GM13976 (cell line): ENCODE measurements around the gene RAB10.

Experiments used
- DNase-seq: peaks from one replicate; pipeline ENCODE4 v3.0.0; 2012; ENCODE audit warnings: low spot score
- in situ Hi-C: fragments of 300-500 bp; cut with MboI; formaldehyde crosslinking; loops from one replicate; pipeline ENCODE4 v1.12.0; 2022; ENCODE audit warnings: low sequenced_read_pairs, mixed read lengths, inconsistent platforms; ENCODE audit not compliant: unreplicated experiment
- TF ChIP-seq, protein P1 (sequence below): IDR thresholded peaks from 2 replicates; pipeline ENCODE4 v1.5.1; 2012; ENCODE audit warnings: borderline replicate concordance, mild to moderate bottlenecking; ENCODE audit not compliant: insufficient read depth; ENCODE audit errors: extremely low read depth, missing control alignments, control extremely low read depth

The RAB10 gene

DNA sequence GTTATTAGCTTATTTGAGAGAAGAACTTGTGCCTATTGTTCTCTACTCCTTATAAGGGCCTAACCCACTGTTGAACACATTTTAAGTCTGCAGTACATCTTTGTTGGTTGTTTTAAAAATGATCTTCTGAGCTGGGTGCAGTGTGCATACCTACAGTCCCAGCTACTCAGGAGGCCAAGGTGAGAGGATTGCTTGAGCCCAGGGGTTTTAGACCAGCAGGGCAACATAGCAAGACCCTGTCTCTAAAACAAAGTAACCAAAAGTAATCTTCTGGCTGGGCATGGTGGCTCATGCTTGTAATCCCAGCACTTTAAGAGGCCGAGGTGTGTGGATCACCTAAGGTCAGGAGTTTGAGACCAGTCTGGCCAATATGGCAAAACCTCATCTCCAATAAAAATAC, 25.8 kb upstream of the RAB10 start:
- TF ChIP-seq, protein P1, sequence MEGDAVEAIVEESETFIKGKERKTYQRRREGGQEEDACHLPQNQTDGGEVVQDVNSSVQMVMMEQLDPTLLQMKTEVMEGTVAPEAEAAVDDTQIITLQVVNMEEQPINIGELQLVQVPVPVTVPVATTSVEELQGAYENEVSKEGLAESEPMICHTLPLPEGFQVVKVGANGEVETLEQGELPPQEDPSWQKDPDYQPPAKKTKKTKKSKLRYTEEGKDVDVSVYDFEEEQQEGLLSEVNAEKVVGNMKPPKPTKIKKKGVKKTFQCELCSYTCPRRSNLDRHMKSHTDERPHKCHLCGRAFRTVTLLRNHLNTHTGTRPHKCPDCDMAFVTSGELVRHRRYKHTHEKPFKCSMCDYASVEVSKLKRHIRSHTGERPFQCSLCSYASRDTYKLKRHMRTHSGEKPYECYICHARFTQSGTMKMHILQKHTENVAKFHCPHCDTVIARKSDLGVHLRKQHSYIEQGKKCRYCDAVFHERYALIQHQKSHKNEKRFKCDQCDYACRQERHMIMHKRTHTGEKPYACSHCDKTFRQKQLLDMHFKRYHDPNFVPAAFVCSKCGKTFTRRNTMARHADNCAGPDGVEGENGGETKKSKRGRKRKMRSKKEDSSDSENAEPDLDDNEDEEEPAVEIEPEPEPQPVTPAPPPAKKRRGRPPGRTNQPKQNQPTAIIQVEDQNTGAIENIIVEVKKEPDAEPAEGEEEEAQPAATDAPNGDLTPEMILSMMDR = no peak
- in situ Hi-C loops = no loop called here
- no peak for DNase-seq

DNA sequence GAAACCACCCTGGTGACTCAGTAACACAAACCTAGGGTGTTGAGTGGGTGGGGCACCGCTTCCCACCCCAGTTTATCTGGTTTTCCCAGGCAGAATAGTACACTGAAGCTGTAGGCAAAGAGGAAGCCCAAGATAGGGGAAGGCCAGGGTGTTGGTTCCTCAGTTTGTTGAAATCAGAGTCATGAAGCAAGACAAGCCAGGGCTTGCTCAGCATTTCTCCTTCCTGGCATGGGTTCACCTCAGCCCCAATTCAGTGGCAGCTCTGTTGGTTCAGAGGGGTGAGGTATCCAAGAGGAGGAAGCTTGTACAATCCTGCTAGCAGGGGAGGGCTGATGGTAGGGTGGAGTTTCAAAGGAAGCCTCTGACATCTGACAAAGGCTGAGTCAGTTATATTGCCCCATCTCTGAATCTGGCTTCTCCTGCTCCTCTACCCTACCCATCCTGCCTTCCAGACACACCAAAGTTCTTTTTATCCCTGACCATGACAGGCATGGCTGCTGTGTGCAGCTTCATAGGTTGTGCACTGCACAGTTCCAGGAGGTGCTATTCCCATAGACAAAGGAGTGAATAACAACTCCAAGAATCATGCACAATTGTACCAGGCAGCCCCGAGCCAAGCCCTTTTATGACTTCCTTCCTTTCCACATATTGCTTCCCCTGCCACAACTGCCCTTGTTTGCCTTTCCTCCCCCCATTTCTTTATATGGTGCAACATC, 24.9 kb upstream of the RAB10 start:
- no peak for DNase-seq
- in situ Hi-C loops = no loop called here
- TF ChIP-seq, protein P1 = no peak

DNA sequence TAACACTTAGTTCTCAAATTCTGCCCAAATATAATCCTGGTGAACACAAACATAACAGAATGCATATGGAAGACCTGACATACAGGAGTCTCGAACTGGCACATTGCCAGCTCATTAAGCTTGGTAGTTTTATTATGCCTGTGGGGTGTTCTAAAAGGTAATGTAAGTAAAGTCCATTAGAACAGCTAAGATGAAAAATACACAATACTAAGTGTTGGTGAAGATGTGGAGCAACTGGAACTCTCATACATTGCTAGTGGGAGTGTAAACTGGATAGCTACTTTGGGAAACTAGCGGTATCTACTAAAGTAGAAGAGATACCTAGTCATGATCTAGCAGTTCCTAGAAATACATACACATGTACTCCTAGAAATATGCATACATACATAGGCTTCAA, 24.3 kb upstream of the RAB10 start:
- TF ChIP-seq, protein P1 = no peak
- in situ Hi-C loops = no loop called here

DNA sequence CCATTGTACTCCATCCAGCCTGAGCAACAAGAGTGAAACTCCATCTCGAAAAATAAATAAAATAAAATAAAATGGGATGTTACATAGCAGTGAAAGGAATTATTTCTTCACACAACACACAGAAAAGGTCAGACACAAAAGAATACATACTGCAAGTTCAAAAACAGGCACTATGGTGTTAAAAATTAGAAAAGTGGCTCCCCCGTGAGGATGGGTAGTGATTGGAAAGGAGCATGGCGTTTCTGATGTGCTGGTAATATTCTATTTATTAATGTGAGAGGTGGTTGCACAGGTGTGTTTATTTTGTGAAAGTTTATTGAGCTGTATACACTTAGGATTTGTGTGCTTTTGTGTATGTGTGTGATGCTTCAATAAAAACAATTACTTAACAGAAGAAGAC, 22.9 kb upstream of the RAB10 start:
- in situ Hi-C loops = no loop called here
- TF ChIP-seq, protein P1 = no peak
- DNase-seq = no peak

More for the DNA sequence above, 24.3 kb upstream of the RAB10 start:
- no peak for DNase-seq

DNA sequence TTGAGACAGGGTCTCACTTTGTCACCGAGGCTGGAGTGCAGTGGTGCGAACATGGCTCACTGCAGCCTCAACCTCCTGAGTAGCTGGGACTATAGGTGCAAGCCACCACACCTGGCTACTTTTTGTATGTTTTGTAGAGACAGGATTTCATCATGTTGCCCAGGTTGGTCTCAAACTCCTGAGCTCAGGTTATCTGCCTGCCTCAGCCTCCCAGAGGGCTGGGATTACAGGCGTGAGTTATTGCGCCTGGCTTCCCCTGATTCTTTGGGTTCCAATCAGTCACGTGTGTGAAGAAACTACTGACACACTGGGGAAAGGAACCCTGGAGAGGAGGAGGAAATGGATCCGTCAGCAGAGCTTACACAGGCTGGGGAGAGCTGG, 22.3 kb upstream of the RAB10 start:
- no peak for DNase-seq
- TF ChIP-seq, protein P1 = no peak

DNA sequence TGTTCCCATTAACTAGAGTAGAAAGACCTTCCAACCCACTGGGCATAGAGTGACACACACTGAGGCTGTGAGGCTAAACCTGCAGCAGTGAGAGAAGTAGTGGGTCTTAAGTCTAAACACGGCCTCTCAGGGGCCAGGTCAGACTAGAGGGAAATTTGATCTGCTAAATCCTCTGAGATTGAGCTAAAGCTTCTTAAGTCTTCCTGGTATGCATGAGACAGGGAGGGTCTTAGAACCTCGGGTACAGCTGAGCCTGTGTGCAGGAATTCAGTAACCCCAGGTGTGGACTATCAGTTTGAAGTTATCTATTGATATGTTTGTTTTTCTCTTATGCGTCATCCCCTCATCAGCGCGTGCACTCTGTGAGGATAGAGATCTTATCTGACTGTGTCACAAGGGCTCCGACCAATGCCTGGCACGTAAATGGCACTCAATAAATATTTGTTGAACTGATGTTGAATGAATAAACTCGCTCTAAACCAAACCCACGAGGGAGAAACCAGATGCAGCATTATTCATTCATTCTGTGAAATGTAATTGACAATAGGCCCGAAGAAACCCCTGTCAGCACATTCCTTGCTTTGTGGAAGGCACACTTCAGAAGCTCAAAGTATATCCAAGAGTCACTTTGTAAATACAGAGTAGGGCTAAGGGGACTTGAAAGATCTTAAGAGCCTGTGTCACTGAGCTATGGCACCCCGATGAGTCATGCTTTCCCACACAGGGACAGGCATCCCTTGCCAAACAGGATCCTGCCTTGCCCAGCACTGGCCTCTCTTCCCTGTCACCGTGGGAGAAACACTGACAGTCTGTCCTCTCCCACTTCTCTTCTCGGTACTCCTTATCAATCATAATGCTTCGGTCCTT, 21.7 kb upstream of the RAB10 start:
- no peak for DNase-seq
- in situ Hi-C loops = no loop called here
- TF ChIP-seq, protein P1 = no peak

More for the DNA sequence above, 22.3 kb upstream of the RAB10 start:
- in situ Hi-C loops = no loop called here
